ENCODE measurements around the gene PINK1.

Gene PINK1

DNA sequence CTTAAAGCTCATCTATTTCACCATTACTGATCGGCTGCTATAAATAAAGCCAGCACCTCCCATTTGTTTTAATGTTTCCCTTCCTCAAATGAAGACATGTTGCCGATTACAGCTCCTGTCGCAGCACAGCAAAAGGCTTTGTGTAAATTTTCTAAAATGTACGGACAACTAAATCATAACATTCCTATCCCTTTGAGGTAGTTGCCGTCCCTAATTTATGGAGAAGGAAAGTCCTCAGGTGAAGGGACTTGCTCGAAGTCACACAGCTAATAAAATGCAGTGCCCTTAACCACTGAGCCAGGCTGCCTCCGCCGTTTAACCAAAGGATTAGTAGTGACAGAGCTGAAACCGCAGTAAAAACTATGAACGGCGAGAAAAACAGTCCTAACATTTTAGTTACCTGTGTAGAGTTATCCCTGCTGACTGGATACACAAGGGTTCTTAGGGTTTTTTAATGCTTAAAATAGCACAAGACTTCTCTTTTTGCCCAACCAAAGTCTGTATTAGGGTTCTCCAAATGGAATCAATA lies 871 bp downstream of the PINK1 start:
- H3K4me3 ChIP-seq (ENCODE audit: low read length): peak overlapping the region; percentile 78
- TF ChIP-seq, protein P1, sequence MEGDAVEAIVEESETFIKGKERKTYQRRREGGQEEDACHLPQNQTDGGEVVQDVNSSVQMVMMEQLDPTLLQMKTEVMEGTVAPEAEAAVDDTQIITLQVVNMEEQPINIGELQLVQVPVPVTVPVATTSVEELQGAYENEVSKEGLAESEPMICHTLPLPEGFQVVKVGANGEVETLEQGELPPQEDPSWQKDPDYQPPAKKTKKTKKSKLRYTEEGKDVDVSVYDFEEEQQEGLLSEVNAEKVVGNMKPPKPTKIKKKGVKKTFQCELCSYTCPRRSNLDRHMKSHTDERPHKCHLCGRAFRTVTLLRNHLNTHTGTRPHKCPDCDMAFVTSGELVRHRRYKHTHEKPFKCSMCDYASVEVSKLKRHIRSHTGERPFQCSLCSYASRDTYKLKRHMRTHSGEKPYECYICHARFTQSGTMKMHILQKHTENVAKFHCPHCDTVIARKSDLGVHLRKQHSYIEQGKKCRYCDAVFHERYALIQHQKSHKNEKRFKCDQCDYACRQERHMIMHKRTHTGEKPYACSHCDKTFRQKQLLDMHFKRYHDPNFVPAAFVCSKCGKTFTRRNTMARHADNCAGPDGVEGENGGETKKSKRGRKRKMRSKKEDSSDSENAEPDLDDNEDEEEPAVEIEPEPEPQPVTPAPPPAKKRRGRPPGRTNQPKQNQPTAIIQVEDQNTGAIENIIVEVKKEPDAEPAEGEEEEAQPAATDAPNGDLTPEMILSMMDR (IDR thresholded peaks at IDR 0.05; ENCODE audit: insufficient read depth, low read depth, low read length, missing control alignments): no peak
- no peak for DNase-seq (ENCODE audit: low read depth)

- peak; percentile 65 for DNase-seq (ENCODE audit: low read depth)
- TF ChIP-seq, protein P1 (IDR thresholded peaks at IDR 0.05; ENCODE audit: insufficient read depth, low read depth, low read length, missing control alignments): no peak
- peak overlapping the region; percentile 78 for H3K4me3 ChIP-seq (ENCODE audit: low read length)
These were observed 1.4 kb downstream of the PINK1 start for GRCh38 chr1:20634594-20635084.

- TF ChIP-seq, protein P1 (IDR thresholded peaks at IDR 0.05; ENCODE audit: insufficient read depth, low read depth, low read length, missing control alignments): no peak
- no peak for DNase-seq (ENCODE audit: low read depth)
- H3K4me3 ChIP-seq (ENCODE audit: low read length): no peak overlapping the region
These were observed 3.6 kb downstream of the PINK1 start for GRCh38 chr1:20636785-20637347.

- DNase-seq (ENCODE audit: low read depth): peak; percentile 67
- TF ChIP-seq, protein P1 (IDR thresholded peaks at IDR 0.05; ENCODE audit: insufficient read depth, low read depth, low read length, missing control alignments): peak; percentile 71
- no peak overlapping the region for H3K4me3 ChIP-seq (ENCODE audit: low read length)
These were observed 6.9 kb downstream of the PINK1 start for GRCh38 chr1:20640183-20640597.

- no peak overlapping the region for H3K4me3 ChIP-seq (ENCODE audit: low read length)
- DNase-seq (ENCODE audit: low read depth): no peak
- TF ChIP-seq, protein P1 (IDR thresholded peaks at IDR 0.05; ENCODE audit: insufficient read depth, low read depth, low read length, missing control alignments): no peak
These were observed 8.7 kb downstream of the PINK1 start for GRCh38 chr1:20641975-20642374.

- no peak overlapping the region for H3K4me3 ChIP-seq (ENCODE audit: low read length)
- TF ChIP-seq, protein P1 (IDR thresholded peaks at IDR 0.05; ENCODE audit: insufficient read depth, low read depth, low read length, missing control alignments): no peak
- no peak for DNase-seq (ENCODE audit: low read depth)
These were observed 9.8 kb downstream of the PINK1 start for GRCh38 chr1:20643080-20643479.

- H3K4me3 ChIP-seq (ENCODE audit: low read length): no peak overlapping the region
- TF ChIP-seq, protein P1 (IDR thresholded peaks at IDR 0.05; ENCODE audit: insufficient read depth, low read depth, low read length, missing control alignments): no peak
- no peak for DNase-seq (ENCODE audit: low read depth)
These were observed 11.2 kb downstream of the PINK1 start for GRCh38 chr1:20644416-20644815.
